ENCODE measurements around the gene SEMA4C. TPM values are rescaled to one million over a fixed set of nuclear protein-coding genes. Genes with fewer than 3 reads are reported as not detected.

Gene SEMA4C
- total RNA-seq, 1 experiment from 2014 or later = 16.3 TPM

DNA sequence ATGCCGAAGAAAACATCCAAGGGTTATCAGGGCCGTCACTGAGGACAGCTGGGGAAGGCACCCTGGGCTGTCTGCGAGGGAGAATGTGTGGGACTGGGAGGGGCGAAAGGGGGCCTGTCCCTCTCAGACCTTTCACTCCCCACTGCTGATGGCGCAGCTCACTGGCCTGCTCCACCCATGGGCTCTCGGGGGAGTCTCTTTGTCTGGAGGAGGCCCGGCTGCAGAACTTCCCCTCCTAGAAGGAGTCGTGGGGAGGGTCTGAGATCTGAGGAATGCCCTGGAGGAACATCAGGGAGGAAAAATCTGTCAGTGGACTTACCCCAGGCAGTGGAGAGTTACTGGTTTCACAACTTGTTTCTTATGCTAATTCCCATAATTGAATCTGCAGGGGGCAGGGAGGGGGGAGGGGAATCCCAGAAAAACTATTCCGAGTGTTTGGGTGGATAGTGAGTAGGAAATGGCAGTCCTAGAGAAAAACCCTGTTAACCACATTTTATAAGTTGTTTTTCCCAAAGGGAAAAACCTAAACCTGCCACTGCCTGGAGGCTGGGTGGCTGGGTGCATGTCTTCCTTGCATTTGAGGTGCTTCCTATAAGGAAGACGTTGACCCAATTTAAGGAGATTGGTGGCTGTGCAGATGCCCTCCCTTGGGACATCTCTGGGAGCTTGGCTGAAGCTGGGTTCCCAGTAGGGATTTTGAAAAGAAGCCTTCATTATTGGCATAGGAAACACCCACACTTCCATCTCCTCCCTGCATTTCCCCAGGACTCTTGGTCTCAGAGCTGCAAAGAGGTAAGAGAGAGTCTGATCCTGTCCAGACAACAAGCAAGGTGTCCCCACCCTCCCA, 11.7 kb upstream of the SEMA4C start:
- CTCF ChIA-PET = interaction anchor here (0.6 kb wide), 1 partner anchor 58 kb away, joined by 3 read pairs; no protein-coding TSS in a partner anchor
- peaks cover 17% of the 10 kb centered on the region for H3K4me1 Mint-ChIP-seq (ENCODE audit: insufficient read depth, unreplicated experiment)
- intact Hi-C loops (cut with micrococcal nuclease) = no loop called here
- POLR2A ChIA-PET = interaction anchor here (1.6 kb wide), 1 partner anchor 10 kb away, joined by 4 read pairs; no protein-coding TSS in a partner anchor
- no peaks in the 10 kb centered on the region for H3K9me3 Mint-ChIP-seq (ENCODE audit: unreplicated experiment)
- no peak for DNase-seq (ENCODE audit: unreplicated experiment)
- no peak overlapping the region for H3K27ac Mint-ChIP-seq (ENCODE audit: low read depth, unreplicated experiment)
- no peaks in the 10 kb centered on the region for H3K27me3 Mint-ChIP-seq (ENCODE audit: insufficient read depth, unreplicated experiment)
- H3K4me3 Mint-ChIP-seq (ENCODE audit: unreplicated experiment) = no peak overlapping the region
- TF ChIP-seq, protein P1, sequence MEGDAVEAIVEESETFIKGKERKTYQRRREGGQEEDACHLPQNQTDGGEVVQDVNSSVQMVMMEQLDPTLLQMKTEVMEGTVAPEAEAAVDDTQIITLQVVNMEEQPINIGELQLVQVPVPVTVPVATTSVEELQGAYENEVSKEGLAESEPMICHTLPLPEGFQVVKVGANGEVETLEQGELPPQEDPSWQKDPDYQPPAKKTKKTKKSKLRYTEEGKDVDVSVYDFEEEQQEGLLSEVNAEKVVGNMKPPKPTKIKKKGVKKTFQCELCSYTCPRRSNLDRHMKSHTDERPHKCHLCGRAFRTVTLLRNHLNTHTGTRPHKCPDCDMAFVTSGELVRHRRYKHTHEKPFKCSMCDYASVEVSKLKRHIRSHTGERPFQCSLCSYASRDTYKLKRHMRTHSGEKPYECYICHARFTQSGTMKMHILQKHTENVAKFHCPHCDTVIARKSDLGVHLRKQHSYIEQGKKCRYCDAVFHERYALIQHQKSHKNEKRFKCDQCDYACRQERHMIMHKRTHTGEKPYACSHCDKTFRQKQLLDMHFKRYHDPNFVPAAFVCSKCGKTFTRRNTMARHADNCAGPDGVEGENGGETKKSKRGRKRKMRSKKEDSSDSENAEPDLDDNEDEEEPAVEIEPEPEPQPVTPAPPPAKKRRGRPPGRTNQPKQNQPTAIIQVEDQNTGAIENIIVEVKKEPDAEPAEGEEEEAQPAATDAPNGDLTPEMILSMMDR (IDR thresholded peaks at IDR 0.05; ENCODE audit: unreplicated experiment) = no peak
- H3K36me3 Mint-ChIP-seq (ENCODE audit: insufficient read depth, unreplicated experiment) = no peaks in the 10 kb centered on the region
- no TSS peak for BruUV-seq (replicated peaks)

DNA sequence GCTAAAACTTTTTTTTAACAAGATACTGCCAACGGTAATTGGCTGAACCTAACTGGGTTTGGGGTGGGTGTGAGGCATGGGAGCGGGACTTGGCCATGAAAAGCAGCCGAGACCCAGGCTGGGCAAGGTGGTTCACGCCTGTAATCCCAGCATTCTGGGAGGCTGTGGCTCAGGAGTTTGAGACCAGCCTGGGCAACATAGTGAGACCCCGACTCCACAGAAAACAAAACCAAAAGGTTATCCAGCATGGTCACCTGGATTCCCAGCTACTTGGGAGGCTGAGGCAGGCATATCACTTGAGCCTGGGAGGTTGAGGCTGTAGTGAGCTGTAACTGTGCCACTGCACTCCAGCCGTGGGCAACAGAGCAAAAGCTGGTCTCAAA, 11.0 kb upstream of the SEMA4C start:
- intact Hi-C loops (cut with micrococcal nuclease) = no loop called here
- peaks cover 10% of the 10 kb centered on the region for H3K4me1 Mint-ChIP-seq (ENCODE audit: insufficient read depth, unreplicated experiment)

DNA sequence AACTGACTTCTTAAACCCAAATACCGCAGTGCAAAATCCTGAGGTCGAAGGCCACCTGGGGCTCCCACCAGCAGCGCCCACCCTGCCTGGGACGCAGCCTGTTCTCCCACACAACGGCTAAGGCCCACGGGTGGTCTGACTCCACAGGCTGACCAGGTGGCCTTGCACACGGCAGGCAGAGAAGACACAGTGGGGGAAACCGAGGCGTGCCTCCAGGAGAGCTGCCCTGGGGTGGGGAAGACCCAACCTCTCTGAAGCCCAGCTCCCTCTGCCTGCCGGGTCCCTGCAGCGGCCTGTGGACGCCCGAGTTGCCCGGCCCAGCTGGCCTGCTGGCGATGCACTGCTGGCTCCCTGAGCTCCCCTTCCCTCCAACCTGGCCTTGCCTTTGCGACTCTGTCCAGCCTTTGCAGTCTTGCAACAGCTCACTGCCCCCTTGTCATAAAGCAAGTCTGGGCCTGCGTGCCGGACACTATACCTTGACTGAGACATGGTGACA, 9.7 kb upstream of the SEMA4C start:
- POLR2A ChIA-PET = no interaction called here
- no peak overlapping the region for H3K4me3 Mint-ChIP-seq (ENCODE audit: unreplicated experiment)

More for the DNA sequence above, 11.0 kb upstream of the SEMA4C start:
- POLR2A ChIA-PET = no interaction called here
- no peak overlapping the region for H3K27ac Mint-ChIP-seq (ENCODE audit: low read depth, unreplicated experiment)
- CTCF ChIA-PET = interaction anchor here (0.6 kb wide), 1 partner anchor 59 kb away, joined by 3 read pairs; no protein-coding TSS in a partner anchor
- no peaks in the 10 kb centered on the region for H3K9me3 Mint-ChIP-seq (ENCODE audit: unreplicated experiment)
- H3K36me3 Mint-ChIP-seq (ENCODE audit: insufficient read depth, unreplicated experiment) = no peaks in the 10 kb centered on the region
- H3K27me3 Mint-ChIP-seq (ENCODE audit: insufficient read depth, unreplicated experiment) = no peaks in the 10 kb centered on the region
- TF ChIP-seq, protein P1 (IDR thresholded peaks at IDR 0.05; ENCODE audit: unreplicated experiment) = no peak
- BruUV-seq (replicated peaks) = no TSS peak
- DNase-seq (ENCODE audit: unreplicated experiment) = no peak
- H3K4me3 Mint-ChIP-seq (ENCODE audit: unreplicated experiment) = no peak overlapping the region

More for the DNA sequence above, 9.7 kb upstream of the SEMA4C start:
- Mint-ChIP-seq H3K36me3 (ENCODE audit: insufficient read depth, unreplicated experiment) (no peaks in the 10 kb centered on the region), H3K9me3 (ENCODE audit: unreplicated experiment) (no peaks in the 10 kb centered on the region), H3K27ac (ENCODE audit: low read depth, unreplicated experiment) (no peak overlapping the region), H3K27me3 (ENCODE audit: insufficient read depth, unreplicated experiment) (no peaks in the 10 kb centered on the region), H3K4me1 (ENCODE audit: insufficient read depth, unreplicated experiment) (peaks cover 6% of the 10 kb centered on the region)
- intact Hi-C loops (cut with micrococcal nuclease) = no loop called here
- TF ChIP-seq, protein P1 (IDR thresholded peaks at IDR 0.05; ENCODE audit: unreplicated experiment) = no peak
- BruUV-seq (replicated peaks) = no TSS peak
- no peak for DNase-seq (ENCODE audit: unreplicated experiment)
- CTCF ChIA-PET = interaction anchor here (1.1 kb wide), 1 partner anchor 49 kb away, joined by 3 read pairs; no protein-coding TSS in a partner anchor
